Activated CD4-positive, alpha-beta T cell treated with anti-CD3 and anti-CD28 coated beads, Interleukin-2, Interleukin-6, amounts not matched to agents 100 ng/mL and 50 ng/mL, durations not matched to agents 16 hours and 8 hours (primary cell): ENCODE data around the gene THSD7A.
A peak's percentile ranks its signal among the peaks of the same experiment; 100 is the strongest.

Source experiments
- DNase-seq: peaks from one replicate; pipeline ENCODE4 v3.0.0-alpha.2; 2020

The THSD7A gene

DNA sequence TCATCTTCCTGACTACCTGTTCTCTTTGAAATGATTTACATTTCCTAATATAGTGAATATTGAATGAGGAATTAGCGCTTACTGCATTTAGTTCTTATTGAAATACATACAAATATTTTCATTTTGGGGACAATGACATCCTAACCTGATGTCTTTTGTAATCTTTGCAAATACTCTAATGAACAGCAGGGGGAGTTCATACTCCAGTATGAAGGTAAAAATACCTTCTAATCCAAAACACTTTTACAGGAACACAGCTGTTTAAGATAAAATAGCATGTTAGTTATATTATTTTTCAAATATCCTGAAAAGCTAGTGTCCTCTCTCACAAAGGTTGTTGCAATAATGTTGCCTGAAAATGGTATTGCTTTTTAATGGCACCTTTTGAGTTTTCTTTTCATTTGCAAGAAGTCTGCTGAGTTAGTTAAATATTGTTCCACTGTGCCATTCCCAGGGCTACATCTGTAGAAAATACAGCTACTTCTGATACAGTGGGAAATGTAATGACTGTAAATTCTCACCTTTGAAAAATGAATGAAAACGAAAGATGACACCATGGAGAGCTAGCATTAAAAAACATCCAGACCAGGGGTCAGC, 458.4 kb downstream of the THSD7A start:
- DNase-seq: no peak

DNA sequence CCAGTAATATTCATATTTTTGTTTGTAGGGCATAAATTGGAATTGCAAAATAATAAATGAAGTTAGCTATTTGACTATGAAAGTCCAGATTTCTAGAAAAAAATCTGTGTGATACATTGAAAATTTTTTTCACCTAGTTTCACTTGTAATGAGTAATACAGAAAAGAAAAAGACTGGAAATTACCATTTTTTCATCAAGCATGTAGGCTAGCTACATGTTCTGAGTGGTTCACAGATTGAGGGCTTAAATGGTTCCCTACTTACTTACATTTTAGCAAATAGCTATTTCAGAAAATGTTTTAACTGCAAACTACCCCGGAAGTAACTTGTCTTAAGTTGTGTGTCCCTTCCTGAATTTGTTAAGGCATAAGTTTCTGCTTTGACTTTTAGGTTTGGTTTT, 462.3 kb downstream of the THSD7A start:
- no peak for DNase-seq

DNA sequence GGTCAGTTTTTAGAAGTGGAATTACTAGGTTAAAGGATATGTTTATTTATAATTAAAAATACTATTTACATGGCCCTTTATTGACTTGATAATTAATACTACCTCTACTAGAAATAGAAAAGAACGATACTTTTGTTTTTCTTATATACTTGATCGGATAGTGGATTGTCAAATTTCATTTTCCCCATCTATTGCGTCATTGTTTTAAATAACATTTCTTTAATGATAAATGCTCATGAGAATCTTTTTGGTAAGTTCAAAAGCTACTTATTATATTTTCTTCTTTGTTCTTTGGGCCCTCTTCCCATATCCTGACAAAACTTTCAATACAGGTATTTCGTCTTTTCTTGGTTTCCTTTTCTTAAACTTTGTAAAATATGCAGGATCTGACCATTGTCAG, 465.9 kb downstream of the THSD7A start:
- DNase-seq: no peak

DNA sequence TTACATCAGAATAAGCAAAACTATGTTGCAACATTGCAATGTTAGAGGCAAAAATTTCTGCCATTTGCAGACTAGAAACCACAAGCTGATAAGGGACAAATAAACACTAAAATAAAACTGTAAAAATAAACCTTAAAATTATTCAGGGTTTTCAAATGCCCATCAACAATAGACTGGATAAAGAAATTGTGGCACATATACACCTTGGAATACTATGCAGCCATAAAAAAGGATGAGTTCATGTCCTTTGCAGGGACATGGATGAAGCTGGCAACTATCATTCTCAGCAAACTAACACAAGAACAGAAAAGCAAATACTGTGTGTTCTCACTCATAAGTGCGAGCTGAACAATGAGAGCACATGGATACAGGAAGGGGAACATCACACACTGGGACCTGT, 473.4 kb downstream of the THSD7A start:
- no peak for DNase-seq

DNA sequence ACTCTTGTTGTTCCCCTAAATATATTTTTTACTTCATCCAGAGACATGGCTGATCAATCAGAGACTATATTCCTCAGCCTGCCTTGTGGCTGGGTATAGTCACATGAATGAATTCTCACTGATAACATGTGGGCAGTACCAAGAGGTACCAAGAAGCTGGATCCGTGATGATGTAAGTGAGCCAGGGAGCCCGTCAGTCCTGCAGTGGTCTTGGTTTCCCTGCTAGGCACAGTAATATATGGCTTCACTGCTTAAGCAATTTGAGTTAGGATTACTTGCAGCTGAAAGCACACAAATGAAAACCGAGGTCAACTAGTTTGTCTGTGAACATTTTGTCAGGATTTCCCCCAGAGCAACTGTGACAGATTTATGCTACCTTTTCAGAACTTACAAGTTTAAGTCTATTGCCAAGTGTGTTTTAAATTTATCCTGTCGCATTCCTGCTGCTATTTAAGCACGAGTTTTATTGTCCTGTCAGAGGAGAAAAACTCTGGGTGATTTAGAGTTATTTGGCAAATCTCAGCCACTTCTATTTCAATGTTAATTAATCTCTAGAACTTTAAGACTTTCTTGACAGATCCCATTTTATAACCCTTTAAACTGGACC, 476.5 kb downstream of the THSD7A start:
- DNase-seq: no peak

DNA sequence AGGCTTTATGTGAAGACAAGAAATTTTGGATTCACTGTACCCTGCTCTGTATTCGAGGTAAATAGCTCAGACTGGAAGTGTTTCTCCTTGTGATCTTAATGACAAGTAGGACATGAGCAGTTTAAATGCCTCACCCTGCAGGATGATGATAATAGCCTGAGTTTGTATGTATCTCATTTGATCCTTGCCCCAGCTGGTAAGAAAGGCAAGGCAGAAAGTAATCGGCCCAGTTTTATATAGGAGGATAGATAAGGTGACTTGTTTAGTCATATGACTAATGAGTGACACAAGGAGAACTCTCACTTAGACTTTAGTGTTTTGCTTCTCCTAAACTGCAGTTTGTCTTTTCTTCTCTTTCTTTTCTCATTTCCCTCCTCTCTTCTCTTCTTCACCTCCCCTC, 485.7 kb downstream of the THSD7A start:
- no peak for DNase-seq

DNA sequence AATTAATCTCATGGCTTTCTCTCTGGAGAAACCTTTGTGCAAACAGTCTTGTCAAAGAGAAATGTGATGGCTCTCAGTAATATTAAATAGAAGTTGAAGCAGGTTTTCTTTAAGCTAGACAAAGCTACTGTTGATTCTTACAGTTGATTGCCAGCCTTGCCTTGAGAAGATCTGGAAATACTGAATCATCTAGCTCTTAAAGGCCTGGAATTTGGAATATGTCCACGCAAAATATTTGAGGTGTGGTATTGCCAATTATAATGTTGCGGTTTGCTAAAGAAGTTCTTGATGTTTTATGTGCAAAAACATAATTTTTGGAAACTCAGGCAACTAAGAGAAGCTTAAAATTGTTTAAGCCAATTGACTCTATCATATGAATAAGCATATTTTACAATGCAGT, 486.4 kb downstream of the THSD7A start:
- DNase-seq: no peak

DNA sequence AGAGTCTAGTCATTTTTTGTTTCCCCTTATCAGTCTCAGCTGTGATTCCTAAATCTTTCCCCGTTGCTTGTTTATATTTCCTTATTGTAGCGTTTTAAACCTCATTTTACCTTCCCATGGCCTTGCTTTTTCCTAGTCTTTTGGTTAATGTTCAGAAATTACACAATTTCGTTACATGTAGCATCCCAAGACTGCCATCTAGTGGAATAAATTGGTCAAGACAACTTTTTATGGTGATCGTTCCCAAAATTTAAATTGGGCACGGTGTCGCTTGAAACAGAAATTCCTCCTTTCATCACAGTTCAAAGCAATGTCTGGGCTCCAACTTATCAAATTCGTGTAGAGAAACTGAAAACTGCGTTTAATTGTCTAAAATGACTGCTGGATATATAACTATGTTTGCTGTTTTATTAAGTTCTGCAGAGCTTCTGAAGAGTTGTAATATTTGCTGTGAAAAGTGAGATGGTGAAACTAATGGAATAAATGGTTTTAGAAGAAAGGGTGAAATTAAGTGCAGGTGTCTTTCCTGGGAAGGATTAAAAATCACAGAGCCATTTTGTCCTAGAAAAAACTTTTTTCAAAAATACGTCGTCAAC, 488.1 kb downstream of the THSD7A start:
- peak; percentile 56 for DNase-seq

DNA sequence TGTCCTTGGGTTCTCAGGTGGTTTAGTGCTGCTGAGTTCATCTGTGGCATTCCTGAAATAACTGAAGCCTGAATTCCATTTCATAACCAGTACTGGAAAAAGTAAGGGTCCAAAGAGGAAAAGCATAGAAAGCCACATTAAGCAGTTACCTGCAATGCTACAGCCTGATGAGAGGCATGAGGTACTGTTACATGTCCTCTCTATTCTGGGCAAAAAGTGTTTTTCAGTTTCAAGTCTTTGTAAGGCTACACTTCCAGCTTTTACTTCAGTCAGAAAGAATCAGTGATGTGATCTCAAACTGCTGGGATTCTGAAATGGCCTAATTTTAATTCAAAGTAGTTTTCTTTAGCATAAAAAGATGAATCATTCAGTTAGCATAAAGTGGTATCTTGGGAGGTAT, 488.9 kb downstream of the THSD7A start:
- DNase-seq: no peak

DNA sequence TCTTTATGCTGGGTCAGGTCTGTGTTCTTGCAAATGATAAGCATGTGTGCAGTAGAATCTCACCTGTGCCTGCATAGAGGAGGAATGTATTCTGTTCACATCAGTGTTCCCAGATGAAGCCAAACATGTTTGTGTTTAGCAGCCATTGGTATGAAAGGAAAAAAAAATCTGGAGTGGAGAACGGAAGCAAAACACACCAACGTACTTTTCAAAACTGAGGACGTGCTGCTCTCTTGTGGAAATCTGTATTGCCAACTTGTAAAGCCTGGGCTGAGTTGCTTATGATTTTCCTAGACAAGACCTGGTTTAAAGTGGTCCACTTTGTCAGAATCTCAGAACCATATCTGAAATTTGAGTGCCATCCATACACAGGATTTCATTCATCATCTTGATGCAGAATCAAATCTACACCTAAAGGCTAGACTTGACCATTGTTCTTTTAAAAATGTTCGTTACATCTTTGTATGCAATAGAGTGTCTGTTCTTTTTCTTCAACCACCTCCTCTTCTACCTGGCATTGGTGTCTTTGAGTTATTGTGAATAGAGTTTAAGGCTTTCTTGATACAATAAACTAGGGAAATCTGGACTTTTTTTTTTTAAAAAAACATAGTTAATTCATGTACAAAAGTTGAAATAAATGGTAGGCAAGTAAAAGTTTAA, 490.6 kb downstream of the THSD7A start:
- peak; percentile 5 for DNase-seq

DNA sequence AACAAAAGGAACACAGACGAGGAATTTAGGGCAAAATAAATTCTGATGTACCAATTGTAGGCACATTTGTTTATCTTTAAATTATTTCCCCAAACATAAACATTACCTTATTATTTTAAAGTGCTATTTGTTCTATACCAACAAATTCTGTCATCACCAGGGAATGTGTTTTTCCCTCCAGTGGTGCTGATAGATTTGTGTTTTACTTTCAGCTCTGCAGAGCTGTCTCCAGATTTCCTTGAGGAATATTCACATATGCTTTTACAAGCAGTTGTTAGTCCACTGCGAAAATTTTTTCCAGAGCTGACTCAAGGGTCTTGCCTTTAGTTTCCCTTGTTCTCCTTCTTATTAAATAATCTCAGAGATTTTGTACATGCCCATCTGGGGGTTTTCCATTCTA, 495.6 kb downstream of the THSD7A start:
- DNase-seq: no peak

DNA sequence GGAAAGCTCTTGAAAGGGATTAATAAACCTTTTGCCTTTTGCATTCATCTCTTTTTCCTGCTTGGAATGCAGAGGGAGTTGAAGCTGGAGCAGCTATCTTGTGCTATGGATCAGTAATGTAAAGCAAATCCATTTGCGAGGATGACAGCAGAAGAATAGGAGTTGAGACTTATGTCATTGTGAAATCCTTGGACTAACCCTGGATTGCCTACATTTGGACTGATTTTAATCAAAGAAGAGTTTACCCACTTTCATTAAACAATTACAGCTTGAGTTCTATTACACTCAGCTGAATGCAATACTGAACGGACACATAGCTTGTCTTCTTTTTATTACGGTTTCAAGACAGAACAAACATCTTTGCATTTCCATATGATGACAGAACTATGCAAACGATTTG, 496.1 kb downstream of the THSD7A start:
- no peak for DNase-seq

DNA sequence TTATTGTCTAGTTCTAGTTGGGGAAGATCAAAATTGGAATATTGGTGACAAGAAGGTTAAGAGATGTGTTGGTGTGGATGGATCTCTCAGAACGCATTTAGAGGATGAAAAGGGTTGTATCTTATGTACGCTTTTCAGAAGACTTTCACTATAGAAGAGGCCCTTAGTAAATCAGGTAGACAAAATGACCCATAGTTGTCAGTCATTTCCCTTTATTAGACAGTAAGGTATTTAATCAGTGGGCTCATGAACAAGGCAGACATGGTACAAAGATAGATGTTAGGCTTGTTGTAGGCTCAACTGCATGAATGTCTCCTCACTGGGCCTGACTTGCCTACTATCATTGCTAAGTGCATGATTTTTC, 499.2 kb downstream of the THSD7A start:
- DNase-seq: no peak

DNA sequence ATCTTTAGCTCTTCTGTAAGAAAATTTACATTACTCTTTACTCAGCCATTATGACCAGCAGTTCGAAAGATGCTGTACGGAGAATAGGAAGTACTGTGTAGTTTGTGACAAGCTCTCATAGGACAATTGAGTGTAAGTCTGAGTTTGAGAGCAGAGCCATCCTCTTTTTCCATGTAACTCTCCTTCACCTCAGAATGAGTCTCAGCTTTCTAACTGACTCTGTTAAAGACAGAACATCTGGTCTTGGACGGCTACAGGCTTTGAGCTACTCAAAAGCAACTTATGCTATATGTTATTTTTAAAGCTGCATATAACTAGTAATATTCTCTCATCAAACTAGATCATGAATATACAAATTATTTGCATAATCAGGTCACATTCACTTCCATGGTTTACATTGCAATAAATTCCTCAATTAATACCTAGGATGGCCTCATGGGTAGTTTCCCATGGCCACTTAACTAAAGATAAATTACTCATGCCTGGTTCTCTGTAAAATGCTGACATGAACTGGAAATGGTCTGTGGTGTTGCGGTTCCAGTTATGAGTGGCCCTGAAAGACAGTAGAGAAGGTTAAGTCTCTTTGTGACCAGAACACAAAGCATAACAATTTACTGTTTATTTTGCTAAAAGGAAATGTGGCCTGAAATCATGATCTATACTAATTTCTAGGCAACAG, 499.7 kb downstream of the THSD7A start:
- peak; percentile 70 for DNase-seq

DNA sequence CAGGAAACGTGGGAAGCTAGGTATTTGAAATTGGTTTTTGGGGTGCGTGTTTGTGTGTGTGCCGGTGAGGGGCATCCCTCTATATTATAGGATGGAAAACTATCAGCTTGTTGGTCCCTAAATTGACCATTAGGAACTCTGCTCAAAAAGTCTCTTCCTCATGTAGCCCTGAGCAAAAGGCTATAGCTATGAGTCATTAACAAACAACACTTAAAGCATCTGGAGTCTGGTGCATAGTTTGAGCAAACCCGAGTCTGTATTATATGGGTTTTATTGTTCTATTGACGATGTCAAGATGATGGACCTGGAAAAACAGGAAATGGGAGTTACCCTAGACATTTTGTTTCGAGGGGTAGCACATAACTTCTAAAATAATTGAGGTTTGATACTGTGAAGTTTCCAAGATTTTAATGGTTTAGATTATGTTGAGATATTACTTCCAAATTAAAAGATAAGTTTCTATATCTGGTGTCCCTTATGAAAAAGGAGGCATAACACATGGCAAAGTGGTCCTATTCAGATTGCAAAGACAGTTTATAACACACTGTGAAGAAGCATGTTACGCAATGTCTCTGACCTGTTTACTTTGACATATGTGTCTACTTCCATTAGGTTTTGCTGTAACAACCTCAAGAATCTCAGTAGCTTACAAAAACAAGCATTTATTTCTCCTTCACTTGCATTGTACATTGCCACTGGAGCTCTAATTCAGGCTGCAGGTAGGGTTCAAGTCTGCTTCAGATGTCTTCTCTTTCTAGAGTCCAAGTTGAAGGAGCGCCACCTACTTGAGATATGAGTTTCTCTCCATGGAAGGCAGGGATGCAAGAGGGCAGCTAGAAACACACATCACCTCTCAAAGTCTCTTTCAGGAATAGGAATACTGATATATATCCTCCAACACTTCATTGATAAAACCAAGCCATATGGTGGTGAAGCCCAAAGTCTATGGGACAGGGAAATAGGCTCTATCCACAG, 500.6 kb downstream of the THSD7A start:
- DNase-seq: no peak

DNA sequence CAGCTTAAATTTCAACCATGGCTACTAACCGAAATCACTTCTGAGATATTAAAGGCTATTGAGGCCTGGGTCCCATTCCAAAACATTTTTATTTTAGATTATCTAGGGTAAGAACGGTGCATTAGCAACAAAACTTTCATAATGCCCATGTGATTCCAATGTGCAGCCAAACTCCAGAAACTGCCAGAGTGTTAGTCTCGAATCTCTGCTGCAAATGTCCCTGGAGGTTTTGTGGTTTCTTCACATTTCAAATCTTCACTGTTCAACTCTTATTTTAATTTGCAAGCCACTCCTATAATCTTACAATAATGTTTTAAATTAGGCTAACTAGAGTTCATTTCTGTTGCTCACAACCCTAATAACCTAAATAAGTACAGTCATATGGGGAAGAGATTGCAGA, 501.3 kb downstream of the THSD7A start:
- DNase-seq: no peak

DNA sequence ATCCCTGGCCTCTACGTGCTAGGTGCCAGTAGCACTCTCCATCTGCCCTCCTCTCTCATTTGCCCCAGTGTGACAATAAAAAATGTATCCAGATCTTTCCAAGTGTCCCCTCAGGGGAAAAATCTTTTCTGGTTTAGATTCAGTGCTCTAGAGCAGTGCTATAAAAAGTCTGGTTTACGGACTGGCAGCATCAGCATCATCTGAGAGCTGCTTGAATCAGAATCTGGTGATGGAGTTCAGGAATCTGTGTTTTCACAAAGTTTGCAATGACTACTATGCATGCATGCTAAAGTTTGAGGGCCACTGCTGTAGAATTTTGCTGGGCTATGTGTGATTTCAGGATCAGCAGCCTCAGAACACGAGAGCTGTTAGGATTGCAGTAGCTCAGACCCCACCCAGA, 501.8 kb downstream of the THSD7A start:
- no peak for DNase-seq

DNA sequence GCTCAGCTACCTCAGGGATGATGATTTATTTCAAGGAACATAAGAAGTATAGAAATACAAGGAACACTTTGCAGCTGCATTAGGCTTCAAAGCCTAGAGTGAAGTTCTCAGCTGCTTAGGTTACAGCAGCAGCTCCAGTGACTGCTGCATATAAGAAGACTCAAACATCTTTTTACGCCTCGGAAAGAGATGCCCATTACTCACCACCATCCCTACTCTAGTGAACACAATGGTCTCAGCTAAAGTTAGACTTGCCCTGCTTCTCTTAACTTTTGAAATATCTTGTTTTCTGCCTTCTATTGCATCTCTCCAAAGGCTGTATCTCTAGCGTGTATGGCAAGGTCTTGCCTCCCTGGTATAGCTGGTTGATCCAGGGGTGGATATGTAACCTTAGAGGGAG, 502.4 kb downstream of the THSD7A start:
- DNase-seq: no peak

DNA sequence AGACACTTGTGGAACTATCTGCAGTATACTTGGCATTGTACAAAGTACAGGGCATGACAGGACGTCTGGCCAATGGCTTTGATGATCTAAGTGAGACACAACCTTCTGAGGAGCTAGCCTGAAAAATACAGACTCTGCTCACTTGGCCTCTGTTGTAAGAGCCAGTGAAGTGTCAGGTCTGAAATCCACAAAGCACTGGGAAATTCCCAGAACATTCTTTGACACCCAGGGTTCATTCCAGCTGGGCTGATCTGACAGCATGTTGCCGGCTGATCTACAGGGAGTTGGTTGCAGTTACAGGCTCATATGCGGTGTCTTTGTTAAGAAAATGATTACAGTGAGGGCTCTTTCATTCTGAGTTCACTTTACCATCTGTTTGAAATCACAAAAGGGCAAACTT, 503.7 kb downstream of the THSD7A start:
- DNase-seq: no peak

DNA sequence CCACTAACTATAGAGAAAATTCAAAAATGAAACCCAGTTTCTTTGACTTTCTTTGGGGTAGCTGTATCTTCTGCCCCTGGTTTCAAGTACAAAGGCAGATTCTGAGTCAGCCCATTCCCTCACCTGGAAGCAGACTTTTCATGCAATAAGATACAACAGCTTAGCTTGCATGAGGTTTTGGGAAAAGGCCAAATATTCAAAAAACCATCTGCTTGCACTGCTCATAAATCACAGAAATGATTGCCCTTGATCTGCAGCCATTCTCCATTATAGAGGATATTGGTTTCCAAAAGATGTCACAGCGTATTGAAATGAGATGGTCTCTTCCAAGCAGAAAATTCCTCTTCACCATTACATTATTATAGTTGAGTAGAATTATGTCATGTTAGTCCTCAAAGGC, 504.4 kb downstream of the THSD7A start:
- DNase-seq: no peak
